Erythroblast (primary cell): ENCODE results near the gene RNF115.

Source experiments
- GATA1 ChIP-seq: IDR thresholded peaks from 2 replicates; pipeline ENCODE4 v1.6.1; 2011; ENCODE audit warnings: low read depth, mild to moderate bottlenecking, control low read depth, low read length, moderate library complexity
- POLR2A ChIP-seq: IDR thresholded peaks from 2 replicates; pipeline ENCODE4 v1.6.1; 2011; ENCODE audit warnings: mild to moderate bottlenecking, low read length

- TF ChIP-seq POLR2A: peak; percentile 62
- TF ChIP-seq GATA1: no peak
These were observed 21.7 kb upstream of the RNF115 start, which contains the start of gene NUDT17 for GRCh38 chr1:145845514-145846161.
